T-helper 17 cell (primary cell): ENCODE results near the gene SFMBT1. TPM values are rescaled to one million over a fixed set of nuclear protein-coding genes. Genes with fewer than 3 reads are reported as not detected.

Experiments
- ATAC-seq: fragments of 150-1000 bp; cut with Tn5 transposase; 2 replicates; pipeline ENCODE4 v1.10.0; 2021; ENCODE audit warnings: mild to moderate bottlenecking, moderate library complexity
- DNase-seq, 3 donors: peaks; one replicate each; pipeline versions ENCODE4 v3.0.0 to v3.0.0-alpha.2; 2020 to 2021
- H3K9me3 ChIP-seq: one replicate; pipeline ENCODE4 v1.7.0; 2013; ENCODE audit warnings: low read length, mild to moderate bottlenecking; ENCODE audit not compliant: control insufficient read depth, poor library complexity, severe bottlenecking
- H3K27ac Mint-ChIP-seq: one replicate; pipeline ENCODE4 v1.8.0; 2022; ENCODE audit warnings: mild to moderate bottlenecking, moderate library complexity, mixed read lengths
- H3K27me3 Mint-ChIP-seq: one replicate; pipeline ENCODE4 v1.8.0; 2022; ENCODE audit warnings: mixed read lengths
- H3K36me3 Mint-ChIP-seq: one replicate; pipeline ENCODE4 v1.8.0; 2022; ENCODE audit warnings: low read depth, mixed read lengths
- H3K4me1 Mint-ChIP-seq: one replicate; pipeline ENCODE4 v1.8.0; 2022; ENCODE audit warnings: mild to moderate bottlenecking, mixed read lengths
- H3K4me3 Mint-ChIP-seq: one replicate; pipeline ENCODE4 v1.8.0; 2022; ENCODE audit warnings: mild to moderate bottlenecking, moderate library complexity, mixed read lengths
- total RNA-seq, 4 donors: library from RNA in 2 of 4; stranded (reverse) in 2 of 4; gene quantifications; one replicate each; pipeline ENCODE4 v1.2.3 and lab custom pipeline; 2022 to 2026

SFMBT1 gene
- total RNA-seq, 2 donors from 2014 or later = 36.1 to 49.8 TPM

DNA sequence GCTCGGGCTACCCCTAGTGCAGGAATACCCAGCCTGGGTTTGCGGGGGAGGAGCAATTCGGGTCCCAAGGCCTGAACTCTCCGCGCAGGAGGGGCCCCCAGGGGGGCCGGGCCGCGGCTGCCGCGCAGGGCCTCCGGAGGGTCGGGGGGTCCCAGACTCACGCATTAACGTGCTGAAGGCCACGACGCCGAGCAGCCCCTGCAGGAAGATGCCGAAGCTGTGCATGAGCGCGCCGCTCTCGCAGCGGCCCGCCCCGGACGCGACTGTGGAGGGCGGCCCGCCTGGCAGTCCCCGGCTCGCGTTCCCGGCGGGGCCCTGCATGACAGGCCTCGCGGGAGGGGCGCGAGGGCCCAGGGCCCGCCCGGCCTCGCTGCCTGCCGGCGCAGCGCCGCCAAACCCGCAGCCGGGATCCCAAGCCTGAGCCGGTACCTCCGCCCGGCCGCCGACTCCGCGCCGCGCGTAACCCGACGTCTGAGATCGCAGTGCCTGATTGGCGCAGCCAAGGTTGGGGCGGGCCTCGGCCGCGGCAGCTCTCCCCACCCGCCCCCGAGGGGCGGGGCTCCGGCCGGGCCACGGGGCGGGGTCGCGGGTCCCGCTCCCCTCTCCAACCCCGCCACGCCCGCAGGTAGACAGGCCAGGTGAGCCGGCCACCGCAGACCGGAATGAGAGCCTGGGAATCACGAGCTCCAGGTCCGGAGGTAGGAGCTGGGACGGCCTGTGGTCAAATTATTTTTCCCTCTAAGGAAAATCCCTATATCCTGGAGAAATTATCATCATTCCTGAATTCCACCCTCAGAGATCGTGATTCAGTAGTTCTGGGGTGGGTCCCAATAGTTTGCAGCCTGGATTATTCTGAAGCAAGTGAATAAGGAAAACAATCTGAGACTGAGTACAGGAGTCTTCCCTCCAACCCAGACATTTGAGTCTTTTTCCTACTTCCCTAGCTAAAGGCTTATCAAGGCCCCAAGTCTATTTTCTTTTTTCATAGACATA lies 148.4 kb downstream of the SFMBT1 start, which contains the start of gene STIMATE:
Gene STIMATE (minus strand): TSS at position 419 of the 993 bp plus-strand sequence. CDS start 98 bp downstream, at position 321.
- Mint-ChIP-seq H3K4me1 (peaks cover 36% of the 10 kb centered on the region), H3K36me3 (no peaks in the 10 kb centered on the region), H3K27me3 (no peaks in the 10 kb centered on the region), H3K4me3 (peak within 1 kb of the TSS; percentile 99), H3K27ac (peak within 1 kb of the TSS; percentile 98)
- H3K9me3 ChIP-seq = no peaks in the 10 kb centered on the region
- DNase-seq (peak; percentile 82 to 88 (median 86)), ATAC-seq (peak; percentile 93)

DNA sequence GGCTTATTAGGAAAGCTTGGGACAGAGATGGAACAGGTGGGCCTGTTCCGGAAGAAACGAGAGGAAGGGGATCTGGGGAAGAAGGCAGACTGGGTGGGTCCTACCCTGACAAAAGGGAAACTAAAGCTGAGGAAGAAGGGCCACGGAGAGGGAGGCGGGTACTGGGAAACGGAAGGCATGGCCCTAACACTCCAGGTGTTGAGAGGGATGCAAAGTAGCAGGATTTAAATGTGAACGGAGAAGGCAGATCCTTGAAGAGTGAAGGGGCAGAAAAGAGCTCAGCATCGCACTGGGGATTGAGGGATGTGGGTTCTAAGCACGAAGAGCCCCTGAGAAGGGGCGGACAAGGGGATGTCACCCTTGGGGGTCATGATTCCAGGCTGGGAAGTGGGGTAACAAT lies 149.3 kb downstream of the SFMBT1 start:
- no peaks in the 10 kb centered on the region for H3K36me3 Mint-ChIP-seq
- peak overlapping the region; percentile 99 for H3K4me3 Mint-ChIP-seq
- H3K9me3 ChIP-seq = no peaks in the 10 kb centered on the region
- H3K27me3 Mint-ChIP-seq = no peaks in the 10 kb centered on the region
- H3K4me1 Mint-ChIP-seq = peaks cover 43% of the 10 kb centered on the region
- peak overlapping the region; percentile 98 for H3K27ac Mint-ChIP-seq
- ATAC-seq = no peak
- no peak for DNase-seq

DNA sequence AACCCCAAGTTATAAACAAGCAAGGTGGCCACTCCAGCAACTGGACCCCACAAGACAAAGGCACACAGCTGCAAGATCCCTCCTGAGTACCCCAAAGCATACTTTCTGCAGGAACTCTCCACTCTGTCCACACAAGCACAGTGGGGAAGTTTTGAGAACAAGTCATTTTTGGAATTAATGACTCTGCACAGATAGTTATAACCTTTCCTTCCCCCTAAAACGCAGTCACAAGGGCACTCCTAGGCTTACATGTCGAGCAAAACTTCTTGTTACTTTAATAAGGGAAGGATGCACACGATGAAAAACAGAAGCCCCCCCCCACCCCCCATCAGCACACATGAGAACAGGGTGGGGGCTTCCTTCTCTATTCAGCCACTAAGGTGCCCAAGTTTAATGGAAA lies 149.7 kb downstream of the SFMBT1 start:
- H3K27me3 Mint-ChIP-seq = no peaks in the 10 kb centered on the region
- no peaks in the 10 kb centered on the region for H3K9me3 ChIP-seq
- no peaks in the 10 kb centered on the region for H3K36me3 Mint-ChIP-seq
- DNase-seq (no peak), ATAC-seq (no peak)
- peak overlapping the region; percentile 98 for H3K27ac Mint-ChIP-seq
- peak overlapping the region; percentile 99 for H3K4me3 Mint-ChIP-seq
- peaks cover 47% of the 10 kb centered on the region for H3K4me1 Mint-ChIP-seq

DNA sequence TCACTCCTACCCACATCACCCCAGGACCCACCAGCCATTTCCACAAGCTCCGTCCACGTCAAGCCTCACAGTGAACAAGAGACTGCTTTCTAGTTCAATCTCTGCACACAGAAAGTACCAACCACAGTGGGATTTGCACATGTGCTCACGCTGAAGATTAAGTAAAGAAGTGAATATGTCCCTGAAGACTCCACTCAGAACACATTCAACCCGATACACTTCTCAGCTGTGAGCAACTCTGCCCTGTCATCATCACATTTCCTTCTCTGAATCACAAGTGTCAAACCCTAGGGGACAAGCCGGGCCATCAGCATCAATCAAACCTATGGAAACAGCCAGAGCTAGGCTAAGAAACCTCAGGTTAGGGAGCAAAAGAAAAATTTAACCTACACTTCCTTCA lies 150.5 kb downstream of the SFMBT1 start:
- no peaks in the 10 kb centered on the region for H3K9me3 ChIP-seq
- H3K4me1 Mint-ChIP-seq = peaks cover 51% of the 10 kb centered on the region
- H3K4me3 Mint-ChIP-seq = peak overlapping the region; percentile 99
- ATAC-seq (no peak), DNase-seq (no peak)
- no peaks in the 10 kb centered on the region for H3K27me3 Mint-ChIP-seq
- peak overlapping the region; percentile 98 for H3K27ac Mint-ChIP-seq
- no peaks in the 10 kb centered on the region for H3K36me3 Mint-ChIP-seq

DNA sequence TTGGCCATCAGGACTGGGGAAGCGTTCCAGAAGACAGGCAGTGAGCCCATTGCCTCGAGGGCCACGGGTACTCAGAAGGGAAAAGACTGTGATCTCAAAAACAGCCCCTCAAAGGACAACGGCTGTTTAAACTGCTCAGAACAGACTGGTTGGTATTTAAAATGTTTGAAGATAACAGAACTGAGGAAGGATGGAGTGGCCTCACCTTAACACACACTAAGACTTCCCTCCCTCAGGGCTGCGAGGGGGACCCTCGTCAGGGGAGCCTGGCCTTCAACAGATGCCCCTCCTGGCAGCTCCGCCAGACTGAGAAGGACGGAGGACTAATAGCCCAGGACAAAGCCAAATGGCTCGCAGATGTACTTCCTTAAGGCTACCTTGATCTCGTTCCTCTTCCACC lies 151.1 kb downstream of the SFMBT1 start:
- no peaks in the 10 kb centered on the region for H3K36me3 Mint-ChIP-seq
- ATAC-seq = no peak
- peaks cover 56% of the 10 kb centered on the region for H3K4me1 Mint-ChIP-seq
- no peak for DNase-seq
- H3K27me3 Mint-ChIP-seq = no peaks in the 10 kb centered on the region
- H3K4me3 Mint-ChIP-seq = no peak overlapping the region
- peak overlapping the region; percentile 98 for H3K27ac Mint-ChIP-seq
- no peaks in the 10 kb centered on the region for H3K9me3 ChIP-seq

DNA sequence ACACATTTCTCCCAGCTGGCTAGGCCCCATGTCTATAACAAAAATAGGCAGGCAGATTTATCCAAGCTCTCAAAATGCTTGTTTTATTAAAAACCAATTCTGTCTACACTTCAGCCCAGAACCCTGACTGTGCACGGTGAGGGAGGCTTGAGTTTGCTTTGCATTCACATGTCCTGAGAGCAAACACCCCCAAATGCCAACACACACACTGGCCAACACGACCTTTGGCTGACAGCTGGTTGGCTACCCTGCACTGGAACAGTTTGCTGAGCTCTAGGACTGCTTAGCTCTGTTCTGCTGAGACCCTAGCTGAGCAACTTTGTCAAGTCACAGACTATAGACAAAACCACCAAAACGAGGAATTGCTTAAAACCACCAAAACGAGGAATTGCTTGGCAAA lies 152.2 kb downstream of the SFMBT1 start:
- Mint-ChIP-seq H3K4me3 (peak overlapping the region; percentile 90), H3K27me3 (no peaks in the 10 kb centered on the region), H3K4me1 (peaks cover 56% of the 10 kb centered on the region), H3K36me3 (no peaks in the 10 kb centered on the region), H3K27ac (peak overlapping the region; percentile 98)
- ATAC-seq (no peak), DNase-seq (no peak)
- no peaks in the 10 kb centered on the region for H3K9me3 ChIP-seq

DNA sequence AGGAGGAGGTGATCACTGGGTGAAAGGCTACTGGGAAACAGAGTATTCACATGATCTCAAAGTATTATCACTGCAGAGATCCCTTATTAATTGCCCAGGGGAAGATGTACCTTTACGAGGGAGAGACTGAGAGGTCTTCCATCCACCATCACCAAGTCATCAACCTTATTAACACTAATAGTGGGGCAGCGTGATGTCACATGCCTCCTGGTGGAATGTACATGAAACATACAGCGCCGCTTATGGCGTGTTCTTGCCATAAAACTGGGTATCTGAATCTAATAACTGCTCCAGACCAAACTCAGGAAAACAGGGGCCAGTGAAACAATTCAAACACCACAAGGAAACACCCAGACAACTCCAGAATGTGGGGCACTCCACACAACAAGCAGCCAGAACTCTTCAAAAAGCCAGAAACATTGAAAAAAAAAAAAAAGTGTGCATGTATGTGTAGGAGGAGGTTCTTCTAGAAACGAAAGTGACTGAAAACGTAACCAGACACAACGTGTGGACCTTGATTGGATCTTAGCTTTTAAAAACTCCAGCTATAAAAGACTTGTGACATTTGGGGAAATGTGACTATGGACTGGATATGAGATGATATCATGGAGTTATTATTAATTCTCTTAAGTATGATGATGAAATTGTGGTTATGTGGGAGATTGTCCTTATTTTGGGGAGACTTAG lies 153.1 kb downstream of the SFMBT1 start:
- Mint-ChIP-seq H3K27ac (peak overlapping the region; percentile 98), H3K4me1 (peaks cover 61% of the 10 kb centered on the region), H3K4me3 (peak overlapping the region; percentile 90), H3K36me3 (no peaks in the 10 kb centered on the region), H3K27me3 (no peaks in the 10 kb centered on the region)
- ATAC-seq (peak; percentile 35), DNase-seq (peak in 2 of 3 donors; percentile 14 to 27)
- H3K9me3 ChIP-seq = no peaks in the 10 kb centered on the region

DNA sequence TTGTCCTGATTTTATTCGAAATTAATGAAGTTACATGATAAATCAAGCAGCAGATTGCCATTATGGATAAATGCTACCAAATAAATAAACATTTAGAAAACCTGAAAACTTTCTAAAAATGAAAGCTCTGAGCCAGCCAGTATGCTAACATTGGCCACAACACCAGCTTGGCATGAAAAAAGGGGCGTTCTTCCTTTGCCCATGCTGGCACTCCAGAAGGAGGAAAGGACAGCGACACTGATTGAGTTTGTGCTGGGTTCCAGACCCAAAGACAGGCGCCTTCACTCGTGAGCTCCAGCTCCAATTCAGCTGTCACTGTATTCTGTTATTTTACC lies 153.6 kb downstream of the SFMBT1 start:
- Mint-ChIP-seq H3K36me3 (no peaks in the 10 kb centered on the region), H3K4me3 (peak overlapping the region; percentile 90), H3K27ac (peak overlapping the region; percentile 98), H3K27me3 (no peaks in the 10 kb centered on the region), H3K4me1 (peaks cover 61% of the 10 kb centered on the region)
- DNase-seq (no peak), ATAC-seq (peak; percentile 12)
- H3K9me3 ChIP-seq = no peaks in the 10 kb centered on the region

DNA sequence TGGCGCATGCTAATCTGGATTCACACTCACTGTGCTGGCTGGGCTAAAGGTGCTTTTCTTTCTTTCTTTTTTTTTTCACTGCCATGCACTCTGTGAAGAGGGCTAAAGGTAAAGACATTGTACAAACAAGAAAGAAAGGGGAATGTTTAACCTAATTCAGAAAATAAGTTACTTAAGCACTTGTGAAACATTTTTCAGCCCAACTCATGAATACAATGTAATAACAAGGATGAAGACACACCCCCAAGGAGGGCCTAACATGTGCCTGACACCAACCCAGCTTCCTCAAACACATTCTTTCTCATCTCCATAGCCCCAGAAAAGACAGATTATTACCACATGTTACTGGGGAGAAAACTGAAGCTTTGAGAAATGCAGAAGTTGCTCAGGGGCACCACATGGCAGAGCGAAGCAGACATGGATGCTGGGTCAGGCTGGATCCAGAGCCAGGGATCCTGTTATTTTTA lies 154.2 kb downstream of the SFMBT1 start:
- ATAC-seq (no peak), DNase-seq (no peak)
- peak overlapping the region; percentile 69 for H3K4me3 Mint-ChIP-seq

DNA sequence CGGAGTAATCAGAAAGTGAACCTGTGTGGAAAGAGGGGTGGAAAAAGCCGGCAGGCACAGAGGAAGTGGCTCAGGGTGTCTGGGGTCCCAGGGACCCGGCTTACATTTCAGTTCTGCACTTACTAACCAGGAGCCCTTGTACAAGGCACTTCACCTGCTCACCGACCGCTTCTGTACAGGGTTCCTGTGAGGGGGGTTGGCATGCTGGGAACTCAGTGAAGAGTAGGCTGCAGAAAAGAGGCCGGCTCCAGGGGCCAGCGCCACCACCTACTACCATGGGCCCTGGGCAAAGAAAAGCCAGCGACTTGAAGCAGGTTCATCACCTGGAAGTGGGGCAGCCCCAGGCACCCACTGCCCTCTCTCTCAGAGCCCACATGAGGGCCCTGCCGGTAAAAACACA lies 154.7 kb downstream of the SFMBT1 start:
- peak overlapping the region; percentile 88 for H3K27ac Mint-ChIP-seq
- no peaks in the 10 kb centered on the region for H3K27me3 Mint-ChIP-seq
- peaks cover 59% of the 10 kb centered on the region for H3K4me1 Mint-ChIP-seq
- DNase-seq (no peak), ATAC-seq (no peak)
- H3K36me3 Mint-ChIP-seq = no peaks in the 10 kb centered on the region
- H3K4me3 Mint-ChIP-seq = peak overlapping the region; percentile 43
- H3K9me3 ChIP-seq = no peaks in the 10 kb centered on the region

More for the DNA sequence above, 154.2 kb downstream of the SFMBT1 start:
- H3K9me3 ChIP-seq = no peaks in the 10 kb centered on the region
- no peaks in the 10 kb centered on the region for H3K27me3 Mint-ChIP-seq
- H3K4me1 Mint-ChIP-seq = peaks cover 60% of the 10 kb centered on the region
- H3K36me3 Mint-ChIP-seq = no peaks in the 10 kb centered on the region
- peak overlapping the region; percentile 88 for H3K27ac Mint-ChIP-seq

DNA sequence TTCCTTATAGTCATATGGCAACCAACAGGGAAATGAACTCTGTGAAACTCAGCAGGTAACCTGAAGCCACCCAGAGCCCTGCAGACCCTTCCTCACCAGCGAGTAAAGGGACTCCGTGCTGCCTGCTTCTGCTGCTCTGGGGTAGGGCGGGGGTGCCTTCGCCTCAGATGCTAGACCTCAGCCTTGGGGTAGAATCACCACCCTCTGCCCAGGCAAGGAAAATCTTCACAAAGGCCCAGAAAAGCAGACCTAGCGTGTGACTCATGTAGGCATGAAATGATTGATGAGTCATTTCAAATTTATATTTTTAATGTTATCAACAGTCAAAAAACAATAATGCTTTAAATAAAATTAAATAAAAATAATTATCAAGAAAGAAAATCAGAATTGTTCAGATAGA lies 155.1 kb downstream of the SFMBT1 start:
- no peaks in the 10 kb centered on the region for H3K27me3 Mint-ChIP-seq
- ATAC-seq (no peak), DNase-seq (no peak)
- no peak overlapping the region for H3K4me3 Mint-ChIP-seq
- H3K27ac Mint-ChIP-seq = peak overlapping the region; percentile 90
- peaks cover 54% of the 10 kb centered on the region for H3K4me1 Mint-ChIP-seq
- H3K36me3 Mint-ChIP-seq = peaks cover under 1% of the 10 kb centered on the region
- H3K9me3 ChIP-seq = no peaks in the 10 kb centered on the region

DNA sequence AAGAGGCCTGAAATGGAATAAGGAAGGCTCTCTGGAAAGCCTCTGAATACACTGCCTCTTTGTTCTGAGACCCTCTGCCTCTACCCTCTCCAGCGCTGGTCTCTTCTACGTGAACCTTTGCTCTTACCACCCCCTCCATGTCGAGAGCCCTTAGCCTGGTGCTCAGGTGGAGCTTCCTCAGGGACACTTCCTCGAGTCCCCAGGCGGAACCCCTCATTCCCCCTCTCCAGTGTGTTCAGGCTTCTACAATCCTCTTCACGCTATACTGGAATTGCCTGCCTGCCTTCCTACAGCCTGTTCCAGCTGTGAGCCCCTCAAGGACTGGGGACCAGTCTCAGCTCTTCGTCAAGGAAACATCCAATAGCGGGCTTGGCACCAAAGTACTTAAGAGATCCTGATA lies 156.0 kb downstream of the SFMBT1 start:
- Mint-ChIP-seq H3K4me1 (peaks cover 47% of the 10 kb centered on the region), H3K27me3 (no peaks in the 10 kb centered on the region), H3K4me3 (no peak overlapping the region), H3K36me3 (peaks cover 3% of the 10 kb centered on the region), H3K27ac (peak overlapping the region; percentile 90)
- no peak for ATAC-seq
- no peaks in the 10 kb centered on the region for H3K9me3 ChIP-seq
- no peak for DNase-seq

DNA sequence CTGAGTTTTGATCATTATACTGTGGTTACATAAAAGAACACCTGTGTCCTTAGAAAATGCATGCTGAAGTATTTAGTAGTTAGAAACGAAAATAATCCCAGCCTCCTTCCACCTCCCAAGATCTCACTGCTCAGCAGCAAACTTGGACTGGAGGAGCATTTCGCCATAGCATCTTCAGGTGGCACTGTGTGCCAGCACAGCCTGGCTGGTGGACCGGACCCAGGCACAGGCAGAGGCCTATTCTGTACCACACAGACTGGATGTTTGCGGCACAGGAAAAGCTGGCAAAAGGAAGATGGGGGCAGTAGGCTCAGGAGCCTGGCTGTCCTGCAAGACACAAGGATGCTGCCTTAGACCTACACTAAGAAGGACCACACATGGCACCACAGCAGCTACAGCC lies 158.7 kb downstream of the SFMBT1 start:
- Mint-ChIP-seq H3K4me1 (peaks cover 34% of the 10 kb centered on the region), H3K27ac (no peak overlapping the region), H3K4me3 (no peak overlapping the region), H3K27me3 (no peaks in the 10 kb centered on the region), H3K36me3 (peaks cover 3% of the 10 kb centered on the region)
- ATAC-seq = no peak
- no peaks in the 10 kb centered on the region for H3K9me3 ChIP-seq
- no peak for DNase-seq
